Glutamatergic neuron (in vitro differentiated cells): Measurements from ENCODE around the gene FBXL13. TPM values are rescaled to one million over a fixed set of nuclear protein-coding genes. Genes with fewer than 3 reads are reported as not detected.

ENCODE experiments used
- DNase-seq: peaks from one replicate; pipeline ENCODE4 v3.0.0; 2022
- H3K27ac Mint-ChIP-seq: one replicate; pipeline ENCODE4 v1.8.0; 2020; ENCODE audit warnings: mild to moderate bottlenecking, mixed read lengths, inconsistent platforms; ENCODE audit not compliant: unreplicated experiment
- H3K27me3 Mint-ChIP-seq: one replicate; pipeline ENCODE4 v1.8.0; 2020; ENCODE audit warnings: mild to moderate bottlenecking, moderate library complexity, mixed read lengths, inconsistent platforms; ENCODE audit not compliant: unreplicated experiment
- H3K36me3 Mint-ChIP-seq: one replicate; pipeline ENCODE4 v1.8.0; 2020; ENCODE audit warnings: mild to moderate bottlenecking, mixed read lengths, inconsistent platforms; ENCODE audit not compliant: unreplicated experiment
- H3K4me1 Mint-ChIP-seq: one replicate; pipeline ENCODE4 v1.8.0; 2020; ENCODE audit warnings: mild to moderate bottlenecking, low read depth, mixed read lengths, inconsistent platforms; ENCODE audit not compliant: unreplicated experiment
- H3K4me3 Mint-ChIP-seq: one replicate; pipeline ENCODE4 v1.8.0; 2020; ENCODE audit warnings: mild to moderate bottlenecking, mixed read lengths, inconsistent platforms; ENCODE audit not compliant: unreplicated experiment
- H3K9me3 Mint-ChIP-seq: one replicate; pipeline ENCODE4 v1.8.0; 2020; ENCODE audit warnings: mild to moderate bottlenecking, moderate library complexity, mixed read lengths, inconsistent platforms; ENCODE audit not compliant: unreplicated experiment
- total RNA-seq: library from RNA; stranded (reverse); fragmentation: NEBNext Ultra II Directional; extraction: Animal tissue kit (Norgen Biotek cat#: 25700); gene quantifications from one replicate; pipeline ENCODE4 v1.2.1, GENCODE V29; 2021; ENCODE audit not compliant: unreplicated experiment
- TF ChIP-seq, protein P1 (sequence below): fragments of 200-600 bp; sonication (generic); IDR thresholded peaks from one replicate; pipeline ENCODE4 v1.5.0; 2021; ENCODE audit not compliant: partially characterized antibody, unreplicated experiment

The FBXL13 gene
- total RNA-seq, 1 donor from 2014 or later, result 1.1 TPM

DNA sequence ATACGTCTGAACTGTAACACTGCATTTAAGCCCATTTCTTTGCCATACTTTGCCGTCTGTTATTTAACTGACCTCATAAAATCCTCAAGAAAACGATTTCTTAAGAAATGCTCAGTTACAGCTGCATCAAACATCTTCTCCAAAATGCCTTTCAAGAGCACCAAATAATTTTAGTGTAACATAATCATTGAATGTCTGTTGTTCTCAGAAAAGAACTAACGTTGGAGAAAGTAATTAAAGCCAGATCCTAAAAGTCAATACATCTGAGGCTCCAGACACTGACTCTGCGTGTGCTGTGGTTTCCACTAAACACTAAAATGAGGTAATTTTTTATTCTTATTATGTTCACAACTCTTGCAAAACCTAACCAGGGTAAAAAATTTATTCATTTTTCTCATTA is 225.5 kb downstream of the FBXL13 start:
- Mint-ChIP-seq H3K4me1 (no peaks in the 10 kb centered on the region), H3K27me3 (peaks cover 2% of the 10 kb centered on the region), H3K27ac (no peak overlapping the region), H3K9me3 (no peaks in the 10 kb centered on the region), H3K36me3 (peaks cover 5% of the 10 kb centered on the region), H3K4me3 (no peak overlapping the region)
- no peak for DNase-seq
- TF ChIP-seq, protein P1, sequence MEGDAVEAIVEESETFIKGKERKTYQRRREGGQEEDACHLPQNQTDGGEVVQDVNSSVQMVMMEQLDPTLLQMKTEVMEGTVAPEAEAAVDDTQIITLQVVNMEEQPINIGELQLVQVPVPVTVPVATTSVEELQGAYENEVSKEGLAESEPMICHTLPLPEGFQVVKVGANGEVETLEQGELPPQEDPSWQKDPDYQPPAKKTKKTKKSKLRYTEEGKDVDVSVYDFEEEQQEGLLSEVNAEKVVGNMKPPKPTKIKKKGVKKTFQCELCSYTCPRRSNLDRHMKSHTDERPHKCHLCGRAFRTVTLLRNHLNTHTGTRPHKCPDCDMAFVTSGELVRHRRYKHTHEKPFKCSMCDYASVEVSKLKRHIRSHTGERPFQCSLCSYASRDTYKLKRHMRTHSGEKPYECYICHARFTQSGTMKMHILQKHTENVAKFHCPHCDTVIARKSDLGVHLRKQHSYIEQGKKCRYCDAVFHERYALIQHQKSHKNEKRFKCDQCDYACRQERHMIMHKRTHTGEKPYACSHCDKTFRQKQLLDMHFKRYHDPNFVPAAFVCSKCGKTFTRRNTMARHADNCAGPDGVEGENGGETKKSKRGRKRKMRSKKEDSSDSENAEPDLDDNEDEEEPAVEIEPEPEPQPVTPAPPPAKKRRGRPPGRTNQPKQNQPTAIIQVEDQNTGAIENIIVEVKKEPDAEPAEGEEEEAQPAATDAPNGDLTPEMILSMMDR, result no peak

DNA sequence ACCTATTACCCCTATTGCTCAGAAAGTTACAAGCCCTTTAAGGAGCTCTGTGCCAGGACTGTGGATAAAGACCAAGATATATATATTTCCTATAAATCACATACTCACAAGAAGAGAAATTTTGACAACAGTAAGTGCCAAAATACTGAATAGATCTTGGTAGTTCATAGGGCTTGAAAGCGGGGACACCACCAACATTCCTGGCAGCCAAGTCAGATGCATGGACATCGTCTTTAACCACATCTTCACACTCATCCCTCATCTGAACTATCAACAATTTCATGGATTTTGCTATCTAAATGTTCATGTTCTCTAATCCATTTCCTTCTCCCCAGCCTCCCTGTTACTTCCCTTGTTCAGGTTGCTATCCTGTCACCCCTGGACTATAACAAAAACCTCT is 229.2 kb downstream of the FBXL13 start:
- H3K27ac Mint-ChIP-seq, result no peak overlapping the region
- H3K27me3 Mint-ChIP-seq, result peaks cover 2% of the 10 kb centered on the region
- no peaks in the 10 kb centered on the region for H3K4me1 Mint-ChIP-seq
- H3K9me3 Mint-ChIP-seq, result no peaks in the 10 kb centered on the region
- no peak for DNase-seq
- no peaks in the 10 kb centered on the region for H3K36me3 Mint-ChIP-seq
- TF ChIP-seq, protein P1, result no peak
- H3K4me3 Mint-ChIP-seq, result no peak overlapping the region

DNA sequence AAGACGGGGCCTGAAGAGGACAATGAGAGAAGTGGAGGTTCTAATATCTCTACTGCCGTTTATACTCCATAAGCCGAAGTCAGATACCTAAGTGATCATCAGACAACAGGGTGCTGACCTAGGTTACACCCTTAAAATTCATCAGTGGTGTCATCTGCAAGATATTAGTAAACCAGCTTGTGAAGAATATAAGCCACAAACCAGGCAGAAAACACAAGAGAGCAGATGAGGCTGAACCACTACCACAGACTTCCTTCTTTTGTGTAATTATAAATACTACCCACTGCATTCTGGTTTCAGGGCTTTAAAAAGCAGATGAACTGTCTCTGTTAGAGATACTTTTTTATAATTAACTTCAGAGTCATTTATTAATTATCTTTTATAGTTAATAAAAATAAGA is 230.7 kb downstream of the FBXL13 start:
- DNase-seq, result no peak
- Mint-ChIP-seq H3K27me3 (peaks cover 2% of the 10 kb centered on the region), H3K4me3 (no peak overlapping the region), H3K4me1 (no peaks in the 10 kb centered on the region), H3K27ac (no peak overlapping the region), H3K9me3 (no peaks in the 10 kb centered on the region), H3K36me3 (no peaks in the 10 kb centered on the region)
- TF ChIP-seq, protein P1, result no peak

GRCh38 chr7:102842284-102842683 is 232.3 kb downstream of the FBXL13 start:
- H3K4me3 Mint-ChIP-seq, result no peak overlapping the region
- DNase-seq, result no peak
- TF ChIP-seq, protein P1, result no peak
- peaks cover 2% of the 10 kb centered on the region for H3K27me3 Mint-ChIP-seq
- no peaks in the 10 kb centered on the region for H3K4me1 Mint-ChIP-seq
- no peak overlapping the region for H3K27ac Mint-ChIP-seq
- H3K36me3 Mint-ChIP-seq, result no peaks in the 10 kb centered on the region
- H3K9me3 Mint-ChIP-seq, result no peaks in the 10 kb centered on the region

DNA sequence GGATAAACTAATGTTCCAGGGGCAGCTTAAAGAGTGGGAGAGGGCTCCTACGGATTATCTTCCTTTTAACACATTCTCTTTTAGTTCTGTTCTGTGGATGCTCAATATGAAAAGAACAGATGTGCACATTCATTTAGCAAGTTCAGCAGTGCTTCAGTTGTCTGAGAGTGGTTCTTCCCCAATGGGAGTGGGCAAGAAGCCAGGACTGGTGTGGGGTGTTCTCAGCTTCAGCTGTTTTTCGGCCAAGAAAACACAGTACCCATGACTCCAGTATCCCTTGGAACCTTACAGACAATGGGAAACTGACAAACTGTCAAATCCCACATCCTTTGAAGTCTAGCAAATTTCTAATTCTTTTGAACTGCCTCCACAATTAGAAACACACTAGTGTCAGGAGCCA is 233.3 kb downstream of the FBXL13 start:
- Mint-ChIP-seq H3K27ac (no peak overlapping the region), H3K4me1 (no peaks in the 10 kb centered on the region), H3K4me3 (no peak overlapping the region), H3K9me3 (no peaks in the 10 kb centered on the region), H3K36me3 (no peaks in the 10 kb centered on the region), H3K27me3 (peaks cover 2% of the 10 kb centered on the region)
- TF ChIP-seq, protein P1, result no peak
- no peak for DNase-seq
